Stomach (tissue), 9 donors: Measurements from ENCODE around the gene DIAPH3. TPM values are rescaled to one million over a fixed set of nuclear protein-coding genes. Genes with fewer than 3 reads are reported as not detected.

ENCODE experiments used
- DNase-seq, 2 donors: peaks; one replicate each; pipeline versions ENCODE4 v3.0.0 to v3.0.0-alpha.2; 2013 to 2019
- H3K27ac ChIP-seq, 5 donors: fragments of 200-600 bp in 4 of 5; sonication (generic) in 4 of 5; one replicate each; pipeline ENCODE4 v1.5.1; 2013 to 2019; ENCODE audit warnings: mild to moderate bottlenecking in 1 of 5, moderate library complexity in 1 of 5
- H3K27me3 ChIP-seq, 3 donors: fragments of 200-600 bp; sonication (generic); one replicate each; pipeline ENCODE4 v1.5.1; 2017 to 2019; ENCODE audit warnings: mixed run types in 1 of 3
- H3K36me3 ChIP-seq, 4 donors: fragments of 200-600 bp; sonication (generic); 1 replicate in 3 of 4; 2 replicates in 1 of 4; pipeline ENCODE4 v1.5.1; 2016 to 2019
- H3K4me1 ChIP-seq, 4 donors: fragments of 200-600 bp; sonication (generic); one replicate each; pipeline ENCODE4 v1.5.1; 2016 to 2019
- H3K4me3 ChIP-seq, 4 donors: fragments of 200-600 bp; sonication (generic) in 3 of 4; one replicate each; pipeline ENCODE4 v1.5.1; 2016 to 2019; ENCODE audit warnings: mild to moderate bottlenecking in 1 of 4
- H3K9me3 ChIP-seq, 4 donors: fragments of 200-600 bp; sonication (generic); one replicate each; pipeline ENCODE4 v1.5.1; 2016 to 2019
- EP300 ChIP-seq: sonication (generic); formaldehyde crosslinking; IDR thresholded peaks from one replicate; pipeline ENCODE4 v1.6.1; 2017; ENCODE audit warnings: antibody characterized with exemption
- POLR2A ChIP-seq, 4 donors: fragments of 450-650 bp; IDR thresholded peaks; one replicate each; pipeline ENCODE4 v1.6.1; 2016; ENCODE audit warnings: antibody characterized with exemption in 4 of 4, control low read depth in 2 of 4, mild to moderate bottlenecking in 1 of 4, moderate library complexity in 1 of 4
- POLR2AphosphoS5 ChIP-seq, 3 donors: sonication (generic); formaldehyde crosslinking; IDR thresholded peaks; one replicate each; pipeline ENCODE4 v1.6.1; 2016; ENCODE audit warnings: antibody characterized with exemption in 3 of 3
- WGBS, 5 donors: extraction: QIAGEN DNeasy Blood & Tissue Kit in 3 of 5; methylation state at CpG; one replicate each; pipeline versions ENCODE4 v1.1.5 to v1.1.7; 2013 to 2018; 5-methylcytosine and 5-hydroxymethylcytosine counted together
- intact Hi-C: fragments of 100-400 bp; cut with DNase I; formaldehyde crosslinking; loops from one replicate; pipeline ENCODE4 v1.15.1; 2023; ENCODE audit warnings: low total_unique reads
- polyA plus RNA-seq, 3 donors: library from polyadenylated mRNA; stranded (reverse); fragments of 200-250 nt; gene quantifications; one replicate each; pipeline ENCODE4 v1.2.3, GENCODE V29; 2013
- total RNA-seq, 5 donors: library from RNA; depleted of rRNA; stranded (reverse); fragments of >200 nt; gene quantifications; one replicate each; pipeline versions ENCODE4 v1.1.0 to v1.2.3, GENCODE V29; 2014 to 2016
- TF ChIP-seq, protein P1 (sequence below), 7 experiments: fragments of 450-650 bp in 4 of 7; fragments of 200-600 bp in 3 of 7; sonication (generic) in 3 of 7; IDR thresholded peaks; one replicate each; pipeline ENCODE4 v1.5.1; 2016 to 2019; ENCODE audit warnings: antibody characterized with exemption in 7 of 7, control low read depth in 2 of 7, mild to moderate bottlenecking in 1 of 7
- donor health status: healthy with polysubstance abuse.
- donor health status: Bipolar disorder and iron deficiency.
- donor health status: healthy.

Gene DIAPH3
- total and polyA plus RNA-seq, 8 donors, result 2.5 to 12.1 (median 4.6) TPM

- Histone ChIP-seq H3K4me3 (no peak overlapping the region), H3K27ac (no peak overlapping the region), H3K4me1 (no peaks in the 10 kb centered on the region), H3K36me3 (no peaks in the 10 kb centered on the region), H3K9me3 (no peaks in the 10 kb centered on the region), H3K27me3 (no peaks in the 10 kb centered on the region)
- TF ChIP-seq, protein P1, sequence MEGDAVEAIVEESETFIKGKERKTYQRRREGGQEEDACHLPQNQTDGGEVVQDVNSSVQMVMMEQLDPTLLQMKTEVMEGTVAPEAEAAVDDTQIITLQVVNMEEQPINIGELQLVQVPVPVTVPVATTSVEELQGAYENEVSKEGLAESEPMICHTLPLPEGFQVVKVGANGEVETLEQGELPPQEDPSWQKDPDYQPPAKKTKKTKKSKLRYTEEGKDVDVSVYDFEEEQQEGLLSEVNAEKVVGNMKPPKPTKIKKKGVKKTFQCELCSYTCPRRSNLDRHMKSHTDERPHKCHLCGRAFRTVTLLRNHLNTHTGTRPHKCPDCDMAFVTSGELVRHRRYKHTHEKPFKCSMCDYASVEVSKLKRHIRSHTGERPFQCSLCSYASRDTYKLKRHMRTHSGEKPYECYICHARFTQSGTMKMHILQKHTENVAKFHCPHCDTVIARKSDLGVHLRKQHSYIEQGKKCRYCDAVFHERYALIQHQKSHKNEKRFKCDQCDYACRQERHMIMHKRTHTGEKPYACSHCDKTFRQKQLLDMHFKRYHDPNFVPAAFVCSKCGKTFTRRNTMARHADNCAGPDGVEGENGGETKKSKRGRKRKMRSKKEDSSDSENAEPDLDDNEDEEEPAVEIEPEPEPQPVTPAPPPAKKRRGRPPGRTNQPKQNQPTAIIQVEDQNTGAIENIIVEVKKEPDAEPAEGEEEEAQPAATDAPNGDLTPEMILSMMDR (IDR thresholded peaks at IDR 0.05), result no peak
- TF ChIP-seq EP300 (no peak), POLR2A (IDR thresholded peaks at IDR 0.05) (no peak), POLR2AphosphoS5 (IDR thresholded peaks at IDR 0.05) (no peak)
- peak in 1 of 2 donors; percentile 48 for DNase-seq
- intact Hi-C loops, result no loop called here
- 45 to 65% (median 57%) methylated on average over 3 of the region's 3 CpGs for WGBS, 5 donors
Measured at GRCh38 chr13:60143775-60144174, 20.0 kb downstream of the DIAPH3 start.

DNA sequence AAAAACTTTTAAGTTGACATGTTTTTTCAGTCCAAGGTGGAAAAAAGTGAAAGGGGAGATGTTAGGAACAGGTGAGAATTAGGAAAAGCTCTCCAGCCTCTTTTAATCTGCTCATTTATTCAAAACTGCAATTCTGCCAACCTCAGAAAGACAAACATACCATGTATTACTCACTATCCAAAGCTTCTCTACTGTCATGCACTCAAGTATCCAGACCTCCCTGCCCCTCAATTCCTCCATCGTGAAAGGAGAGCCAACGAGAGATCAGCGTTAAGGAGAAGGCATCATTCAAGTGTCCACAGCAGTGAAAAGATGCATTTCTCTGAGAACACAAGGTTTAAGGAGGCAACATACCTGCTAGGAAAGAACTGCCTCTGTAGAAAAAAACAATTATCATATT lies 24.5 kb downstream of the DIAPH3 start:
- Histone ChIP-seq H3K9me3 (no peaks in the 10 kb centered on the region), H3K36me3 (no peaks in the 10 kb centered on the region), H3K4me3 (no peak overlapping the region), H3K27ac (no peak overlapping the region), H3K4me1 (peaks cover 0 to 4% (median 0%) of the 10 kb centered on the region in 4 donors), H3K27me3 (no peaks in the 10 kb centered on the region)
- DNase-seq, result no peak
- WGBS, 5 donors, result 68 to 97% (median 94%) methylated on average over 3 of the region's 3 CpGs
- TF ChIP-seq POLR2A (IDR thresholded peaks at IDR 0.05), result no peak
- intact Hi-C loops, result no loop called here

GRCh38 chr13:60138674-60139073 lies 25.1 kb downstream of the DIAPH3 start:
- 23 to 75% (median 38%) methylated on average over 1 of the region's 1 CpG for WGBS, 5 donors
- H3K4me1 ChIP-seq, result peaks cover 0 to 4% (median 0%) of the 10 kb centered on the region in 4 donors
- H3K27me3 ChIP-seq, result no peaks in the 10 kb centered on the region
- intact Hi-C loops, result no loop called here
- TF ChIP-seq, protein P1 (IDR thresholded peaks at IDR 0.05), result no peak
- no peak for TF ChIP-seq POLR2A (IDR thresholded peaks at IDR 0.05)
- no peak for TF ChIP-seq EP300
- TF ChIP-seq POLR2AphosphoS5 (IDR thresholded peaks at IDR 0.05), result no peak
- H3K9me3 ChIP-seq, result no peaks in the 10 kb centered on the region
- H3K4me3 ChIP-seq, result no peak overlapping the region
- H3K36me3 ChIP-seq, result no peaks in the 10 kb centered on the region
- no peak for DNase-seq
- no peak overlapping the region for H3K27ac ChIP-seq

- Histone ChIP-seq H3K27ac (no peak overlapping the region), H3K4me3 (no peak overlapping the region), H3K27me3 (no peaks in the 10 kb centered on the region), H3K36me3 (no peaks in the 10 kb centered on the region), H3K4me1 (peaks cover 0 to 4% (median 0%) of the 10 kb centered on the region in 4 donors), H3K9me3 (no peaks in the 10 kb centered on the region)
- WGBS, 5 donors, result 74 to 83% (median 79%) methylated on average over 8 of the region's 8 CpGs
- TF ChIP-seq EP300 (no peak), POLR2AphosphoS5 (IDR thresholded peaks at IDR 0.05) (no peak)
- intact Hi-C loops, result no loop called here
- peak in 1 of 2 donors; percentile 40 for DNase-seq
Measured at GRCh38 chr13:60137911-60138560, 25.7 kb downstream of the DIAPH3 start.

DNA sequence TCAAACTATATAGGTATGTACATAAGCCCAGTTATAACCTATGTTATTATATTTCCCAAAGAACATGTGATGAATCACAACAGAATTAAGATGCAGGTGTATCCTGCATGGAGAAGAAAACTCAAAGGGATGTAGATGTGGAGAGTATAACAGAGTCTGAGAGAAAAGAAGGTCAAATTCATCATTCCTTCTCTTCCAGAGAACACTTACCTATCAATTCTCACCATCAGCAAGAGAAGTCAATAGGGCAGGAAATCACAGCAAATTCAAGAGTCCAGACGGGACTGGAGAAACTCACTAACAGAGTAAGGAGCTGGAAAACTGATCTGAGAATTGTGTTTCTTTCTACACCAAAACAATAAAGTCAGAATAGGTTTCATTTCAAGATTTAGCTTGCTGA lies 28.4 kb downstream of the DIAPH3 start:
- DNase-seq, result no peak
- Histone ChIP-seq H3K27me3 (no peaks in the 10 kb centered on the region), H3K27ac (no peak overlapping the region), H3K9me3 (no peaks in the 10 kb centered on the region), H3K4me3 (no peak overlapping the region), H3K4me1 (peaks cover 0 to 4% (median 0%) of the 10 kb centered on the region in 4 donors), H3K36me3 (no peaks in the 10 kb centered on the region)
- 17 to 34% (median 18%) methylated on average over 1 of the region's 1 CpG for WGBS, 5 donors
- no peak for TF ChIP-seq POLR2AphosphoS5 (IDR thresholded peaks at IDR 0.05)
- TF ChIP-seq EP300, result no peak
- TF ChIP-seq, protein P1 (IDR thresholded peaks at IDR 0.05), result no peak
- TF ChIP-seq POLR2A (IDR thresholded peaks at IDR 0.05), result no peak
- intact Hi-C loops, result no loop called here
